GM21576 (cell line): ENCODE results near the gene CCNE1.
"Not testable (repeated sequence)": the region's sequence is repeated elsewhere in the genome, so short reads cannot be mapped to it uniquely, and the experiment has no call there.

Experiments
- ATAC-seq: cut with Tn5 transposase; IDR thresholded peaks from one replicate; pipeline ENCODE4 v1.9.1; 2021; ENCODE audit warnings: mild to moderate bottlenecking, moderate library complexity; ENCODE audit not compliant: unreplicated experiment

CCNE1 gene

DNA sequence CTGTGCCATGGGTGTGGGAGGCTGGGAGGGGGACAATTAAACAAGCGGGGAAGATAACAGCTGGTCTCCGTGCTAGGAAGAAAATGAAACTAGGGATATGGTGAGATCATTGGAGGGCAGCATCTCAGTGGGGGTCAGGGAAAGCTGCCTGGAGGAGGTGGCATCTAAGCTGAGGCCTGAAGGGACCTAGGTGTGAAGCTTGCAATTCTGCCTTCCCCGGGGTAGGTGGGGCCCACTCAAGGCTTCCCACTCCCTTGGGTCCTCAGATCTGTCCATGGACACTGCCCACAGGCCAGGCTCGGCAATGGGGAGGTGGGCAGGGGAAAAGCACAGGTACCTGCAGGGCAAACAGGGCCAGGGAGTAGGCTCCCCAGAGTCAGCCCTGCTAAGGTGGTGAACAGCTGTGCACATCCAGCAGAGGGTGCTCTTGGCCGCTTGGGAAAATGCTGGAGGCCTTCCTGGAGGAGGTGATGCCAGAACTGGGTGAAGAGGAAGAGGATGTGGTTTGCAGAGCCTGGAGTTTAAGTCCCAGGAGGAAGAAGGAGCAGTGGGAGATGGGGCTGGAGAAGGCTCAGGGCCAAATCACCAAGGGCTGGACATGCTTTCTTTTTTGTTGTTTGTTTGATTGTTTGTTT lies 25.7 kb upstream of the CCNE1 start:
- no peak for ATAC-seq

DNA sequence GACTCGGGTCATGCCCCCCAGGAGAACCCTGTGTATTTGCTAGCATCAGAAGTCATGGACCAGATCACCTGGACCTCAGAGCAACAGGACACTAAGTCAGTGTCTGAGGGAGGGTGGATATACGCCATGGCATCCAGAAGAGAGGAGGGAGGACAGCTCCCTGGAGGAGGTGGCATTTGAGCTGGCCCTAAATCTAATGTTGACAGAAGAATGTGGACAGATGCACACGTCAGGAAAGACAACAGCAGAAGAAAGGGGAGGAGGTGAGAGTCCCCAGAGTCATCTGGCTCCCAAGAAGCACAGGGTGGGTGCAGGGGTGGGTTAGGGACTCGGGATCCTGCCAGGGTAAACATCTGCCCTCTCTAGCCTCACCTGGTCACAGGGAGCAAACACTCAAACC lies 24.5 kb upstream of the CCNE1 start:
- ATAC-seq = no peak

- no peak for ATAC-seq
Observed at GRCh38 chr19:29789007-29789406, 22.8 kb upstream of the CCNE1 start.

DNA sequence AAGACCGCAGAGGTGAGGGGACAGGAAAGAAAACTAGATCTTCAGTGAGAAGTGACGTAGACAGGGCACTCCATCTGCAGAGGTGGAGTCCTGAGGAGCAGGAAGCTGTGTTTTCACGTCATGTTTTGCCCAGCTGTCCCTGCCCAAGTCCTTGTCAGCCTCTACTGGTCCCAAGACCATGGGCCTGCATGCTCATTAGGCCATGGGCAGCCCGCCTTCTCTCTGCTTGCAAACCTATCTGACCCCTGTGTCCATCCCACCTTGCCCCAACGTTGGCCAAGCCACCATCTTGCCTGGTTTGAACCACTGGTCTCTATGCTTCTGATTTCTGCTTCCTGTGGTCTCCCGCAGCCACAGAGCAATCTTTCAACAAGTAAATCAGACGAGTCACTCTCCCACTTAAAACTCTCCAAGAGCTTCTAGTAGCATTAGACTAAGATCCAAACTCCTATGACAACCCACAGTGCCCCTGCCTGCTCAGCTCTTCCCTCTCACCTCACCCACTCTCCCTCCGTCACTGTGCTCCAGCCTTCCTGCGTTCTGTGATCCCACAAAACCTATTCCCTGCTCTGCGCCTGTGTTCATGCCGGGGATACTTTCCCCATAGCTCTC lies 18.6 kb upstream of the CCNE1 start:
- ATAC-seq = no peak

DNA sequence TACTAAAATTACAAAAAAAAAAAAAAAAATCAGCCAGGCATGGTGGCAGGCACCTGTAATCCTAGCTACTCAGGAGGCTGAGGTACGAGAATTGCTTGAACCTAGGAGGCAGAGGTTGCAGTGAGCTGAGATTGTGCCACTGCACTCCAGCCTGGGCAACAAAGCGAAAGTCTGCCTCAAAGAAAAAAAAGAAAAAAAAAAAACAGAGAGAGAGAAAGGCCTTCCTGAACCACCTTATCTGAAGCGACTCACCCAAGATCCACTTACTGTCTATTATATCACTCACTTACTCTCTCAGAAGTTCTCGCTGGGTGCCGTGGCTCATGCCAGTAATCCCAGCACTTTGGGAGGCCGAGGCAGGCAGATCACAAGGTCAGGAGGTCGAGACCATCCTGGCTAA lies 17.3 kb upstream of the CCNE1 start:
- not testable (repeated sequence) for ATAC-seq

DNA sequence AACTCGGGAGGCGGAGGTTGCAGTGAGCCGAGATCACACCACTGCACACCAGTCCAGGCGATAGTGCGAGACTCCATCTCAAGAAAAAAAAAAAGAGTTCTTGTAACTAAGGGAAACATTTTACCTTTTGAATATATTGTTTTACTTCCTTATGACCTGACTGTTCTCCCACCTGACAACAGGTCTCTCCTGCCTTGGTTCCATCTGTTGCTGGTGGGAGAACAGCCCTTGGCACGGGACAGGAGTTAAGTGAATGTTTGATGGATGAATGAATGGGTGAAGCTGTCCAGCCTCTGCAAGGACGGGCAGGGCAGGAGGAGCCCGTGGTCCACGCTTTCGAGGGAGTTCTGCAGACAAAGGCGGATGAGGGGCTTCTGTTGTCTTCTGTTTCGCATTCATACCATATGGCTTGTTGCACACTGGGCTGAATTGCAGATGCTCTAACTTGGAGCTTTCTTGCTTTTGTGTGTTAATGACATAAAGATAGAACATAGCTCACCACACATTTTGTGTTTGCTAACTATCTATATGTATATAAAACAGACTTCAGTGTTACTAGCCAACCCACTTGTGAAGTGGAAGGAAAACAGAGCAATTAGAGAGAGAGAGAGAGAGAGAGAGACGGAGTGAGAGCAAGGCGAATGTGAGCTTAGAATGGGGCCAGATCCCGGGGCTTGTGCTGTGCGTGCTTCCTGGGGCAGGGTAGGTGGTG lies 16.2 kb upstream of the CCNE1 start:
- ATAC-seq = no peak

GRCh38 chr19:29796173-29796573 lies 15.6 kb upstream of the CCNE1 start:
- no peak for ATAC-seq

- no peak for ATAC-seq
Observed at GRCh38 chr19:29798774-29799497, 12.9 kb upstream of the CCNE1 start.

- ATAC-seq = no peak
Observed at GRCh38 chr19:29800100-29800825, 11.5 kb upstream of the CCNE1 start.

GRCh38 chr19:29803951-29804350 lies 7.8 kb upstream of the CCNE1 start:
- ATAC-seq = not testable (repeated sequence)

DNA sequence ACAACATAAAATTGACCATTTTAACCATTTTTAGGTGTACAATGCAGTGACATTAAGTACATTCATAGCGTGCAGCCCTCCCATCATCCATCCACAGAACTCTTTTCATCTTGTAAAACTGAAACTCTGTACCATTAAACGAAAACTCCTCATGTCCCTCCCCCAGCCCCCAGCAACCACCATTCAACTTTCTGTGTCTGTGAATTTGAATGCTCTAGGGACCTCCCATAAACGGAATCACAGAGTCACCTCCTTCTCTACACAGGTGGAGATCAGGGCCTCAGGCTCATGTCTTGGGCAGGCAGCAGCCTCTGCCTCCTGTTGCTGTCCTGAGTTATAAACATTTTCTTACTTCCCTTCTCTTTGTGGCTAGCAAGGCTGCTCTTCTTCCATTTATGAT lies 7.3 kb upstream of the CCNE1 start:
- ATAC-seq = peak; percentile 88

GRCh38 chr19:29805031-29805965 lies 6.5 kb upstream of the CCNE1 start:
- ATAC-seq = no peak

DNA sequence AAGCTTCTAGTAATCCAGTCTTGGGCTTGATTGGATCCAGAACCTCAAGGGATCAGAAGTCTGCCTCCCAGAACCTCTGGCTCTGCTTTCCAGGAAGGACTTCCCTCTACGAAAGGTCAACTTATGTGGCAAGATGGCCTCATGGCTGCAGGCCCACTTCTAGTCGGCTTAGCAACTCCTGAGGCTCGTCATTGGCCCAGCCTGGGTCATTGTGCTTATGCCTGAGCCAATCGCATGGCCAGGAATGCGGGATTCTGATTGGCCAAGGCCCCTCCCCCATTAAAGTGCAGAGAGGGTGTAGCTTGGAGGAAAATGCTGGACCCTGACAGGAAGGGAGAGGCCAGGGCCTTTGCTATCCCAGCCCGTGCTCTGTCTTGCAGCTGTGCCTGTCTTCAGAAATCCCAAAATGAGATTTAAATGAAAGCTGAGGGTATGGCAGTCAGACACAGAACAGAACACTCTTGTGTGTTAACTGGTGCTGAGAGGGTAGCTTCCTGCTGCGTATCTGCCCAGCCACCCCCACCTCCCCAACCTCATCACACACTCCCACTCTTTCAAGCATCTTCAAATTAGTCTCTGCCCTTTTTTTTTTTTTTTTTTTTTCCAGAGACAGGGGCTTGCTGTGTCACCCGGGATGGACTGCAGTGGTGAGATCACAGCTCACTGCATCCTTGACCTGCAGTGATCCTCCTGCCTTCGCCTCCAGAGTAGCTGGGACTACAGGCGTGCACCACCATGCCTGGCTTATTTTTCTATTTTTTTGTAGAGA lies 5.5 kb upstream of the CCNE1 start:
- ATAC-seq = no peak

DNA sequence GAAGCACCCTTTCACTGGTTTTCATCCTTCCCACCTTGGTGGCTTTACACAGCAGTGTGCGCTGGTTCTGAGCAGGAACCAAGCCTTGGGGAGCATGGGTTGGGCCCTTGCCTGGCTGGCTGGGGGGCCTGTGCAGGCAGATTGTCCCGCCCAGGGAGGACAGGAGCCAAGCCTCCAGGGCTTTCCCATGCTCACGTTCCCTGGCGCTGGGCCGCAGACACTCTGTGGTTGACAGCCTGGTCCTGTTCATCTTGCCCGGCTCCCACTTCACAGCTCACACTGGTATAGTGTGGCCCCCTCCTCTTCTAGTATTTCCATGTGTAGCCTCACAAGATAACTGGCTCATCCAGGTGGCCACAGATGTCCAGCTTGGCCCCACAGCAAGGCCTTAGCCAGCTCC lies 4.6 kb upstream of the CCNE1 start:
- ATAC-seq = no peak

DNA sequence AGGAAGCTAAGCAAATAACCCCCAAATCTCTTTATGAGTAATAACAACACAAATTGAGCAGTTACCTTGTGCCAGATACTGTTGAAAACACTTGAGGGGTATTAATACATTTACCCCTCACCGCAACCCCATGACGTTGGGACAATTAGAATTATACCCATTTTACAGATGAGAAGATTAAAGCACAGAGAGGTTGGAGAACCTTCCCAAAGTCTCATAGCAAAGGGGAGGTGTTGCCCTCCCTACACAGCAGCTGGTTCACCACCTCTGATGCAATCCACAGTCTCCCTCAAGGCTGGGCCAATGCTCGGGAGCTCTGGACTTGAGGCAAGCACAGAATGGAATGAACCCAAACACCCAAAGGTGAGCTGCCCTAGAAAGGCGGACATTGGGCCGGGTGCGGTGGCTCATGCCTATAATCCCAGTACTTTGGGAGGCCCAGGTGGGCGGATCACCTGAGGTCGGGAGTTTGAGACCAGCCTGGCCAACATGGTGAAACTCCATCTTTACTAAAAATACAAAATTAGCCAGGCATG lies 3.9 kb upstream of the CCNE1 start:
- ATAC-seq = no peak

- no peak for ATAC-seq
Observed at GRCh38 chr19:29809795-29810503, 1.8 kb upstream of the CCNE1 start.

DNA sequence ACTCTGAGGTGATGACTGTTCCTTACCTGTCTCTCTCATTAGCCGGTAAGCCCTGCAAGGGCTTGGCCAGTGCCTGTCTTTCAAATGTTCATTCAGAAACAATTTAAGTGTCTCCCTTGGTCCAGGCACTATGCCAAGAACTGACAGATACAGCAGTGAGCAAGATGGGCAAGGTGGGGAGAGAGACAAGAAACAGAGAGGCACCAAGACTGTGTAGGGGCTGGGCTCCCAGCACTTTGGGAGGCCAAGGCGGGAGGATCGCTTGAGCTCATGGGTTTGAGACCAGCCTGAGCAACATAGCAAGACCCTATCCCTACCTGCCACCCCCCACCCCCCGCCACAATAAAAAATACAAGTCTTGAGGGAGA lies 1.3 kb upstream of the CCNE1 start:
- no peak for ATAC-seq

GRCh38 chr19:29812080-29812880 lies 489 bp downstream of the CCNE1 start:
- ATAC-seq = no peak
